HepG2 (cell line): ENCODE data around the gene ZCCHC3. TPM values are rescaled to one million over a fixed set of nuclear protein-coding genes. Genes with fewer than 3 reads are reported as not detected.

ENCODE experiments used
- ATAD3A ChIP-seq: sonication (generic); formaldehyde crosslinking; IDR thresholded peaks from 2 replicates; pipeline ENCODE4 v1.4.0; 2020; ENCODE audit warnings: missing genetic modification reagents
- BATF2 ChIP-seq: sonication (generic); formaldehyde crosslinking; IDR thresholded peaks from 2 replicates; pipeline ENCODE4 v1.8.0; 2022; ENCODE audit warnings: mild to moderate bottlenecking, missing genetic modification reagents, moderate library complexity
- CBX5 ChIP-seq: sonication (generic); formaldehyde crosslinking; IDR thresholded peaks from 2 replicates; pipeline ENCODE4 v1.4.0; 2020; ENCODE audit warnings: missing genetic modification reagents, borderline replicate concordance
- ERF ChIP-seq: IDR thresholded peaks from 2 replicates; pipeline ENCODE4 v1.6.1; 2018; ENCODE audit warnings: missing biosample characterization, missing genetic modification reagents
- HOXA5 ChIP-seq: sonication (generic); formaldehyde crosslinking; IDR thresholded peaks from 2 replicates; pipeline ENCODE4 v1.4.0; 2020; ENCODE audit warnings: missing genetic modification reagents
- IRX3 ChIP-seq: sonication (generic); formaldehyde crosslinking; IDR thresholded peaks from 2 replicates; pipeline ENCODE4 v1.8.1; 2023; ENCODE audit warnings: mild to moderate bottlenecking, low read depth, missing genetic modification reagents, borderline replicate concordance
- KLF9 ChIP-seq: IDR thresholded peaks from 2 replicates; pipeline ENCODE4 v1.6.1; 2016; ENCODE audit warnings: low read depth
- MAFF ChIP-seq: IDR thresholded peaks from 2 replicates; pipeline ENCODE4 v1.6.1; 2011; ENCODE audit warnings: low read depth, low read length, improper control_type of control experiment
- MED1 ChIP-seq: sonication (generic); formaldehyde crosslinking; IDR thresholded peaks from 2 replicates; pipeline ENCODE4 v1.4.0; 2020; ENCODE audit warnings: missing genetic modification reagents
- MXI1 ChIP-seq: IDR thresholded peaks from 3 replicates; pipeline ENCODE4 v1.6.1; 2012; ENCODE audit warnings: low read depth, low read length, inconsistent platforms, borderline replicate concordance
- NFE2L2 ChIP-seq: fragments of 150-350 bp; IDR thresholded peaks from 2 replicates; pipeline ENCODE4 v1.6.1; 2014; ENCODE audit warnings: low read length
- NFYB ChIP-seq: sonication (generic); formaldehyde crosslinking; IDR thresholded peaks from 2 replicates; pipeline ENCODE4 v1.4.0; 2020; ENCODE audit warnings: missing genetic modification reagents
- NPAS2 ChIP-seq: sonication (generic); formaldehyde crosslinking; IDR thresholded peaks from 2 replicates; pipeline ENCODE4 v1.8.0; 2022; ENCODE audit warnings: mild to moderate bottlenecking, missing genetic modification reagents, borderline replicate concordance
- PRPF4 ChIP-seq: fragments of 200-400 bp; formaldehyde crosslinking; IDR thresholded peaks from 2 replicates; pipeline ENCODE4 v1.6.1; 2016; ENCODE audit warnings: low read length, low read depth; ENCODE audit not compliant: poor library complexity, severe bottlenecking
- RBM22 ChIP-seq: fragments of 200-400 bp; formaldehyde crosslinking; optimal IDR thresholded peaks from 2 replicates; pipeline ENCODE3; 2017; ENCODE audit warnings: mild to moderate bottlenecking, low read length, moderate library complexity
- SMC3 ChIP-seq: IDR thresholded peaks from 2 replicates; pipeline ENCODE4 v1.6.1; 2011; ENCODE audit warnings: low read length, improper control_type of control experiment
- SNAI1 ChIP-seq: sonication (generic); formaldehyde crosslinking; IDR thresholded peaks from 2 replicates; pipeline ENCODE4 v1.5.0; 2020; ENCODE audit warnings: mild to moderate bottlenecking, missing genetic modification reagents, borderline replicate concordance
- SP4 ChIP-seq: sonication (generic); formaldehyde crosslinking; IDR thresholded peaks from 2 replicates; pipeline ENCODE4 v1.8.1; 2023; ENCODE audit warnings: mild to moderate bottlenecking, missing genetic modification reagents
- TAF1 ChIP-seq: sonication (generic); formaldehyde crosslinking; IDR thresholded peaks from 2 replicates; pipeline ENCODE4 v1.4.0; 2020; ENCODE audit warnings: missing genetic modification reagents
- ZBTB49 ChIP-seq: sonication (generic); formaldehyde crosslinking; IDR thresholded peaks from 2 replicates; pipeline ENCODE4 v1.4.0; 2020; ENCODE audit warnings: missing genetic modification reagents, borderline replicate concordance
- ZFY ChIP-seq: sonication (generic); formaldehyde crosslinking; IDR thresholded peaks from 2 replicates; pipeline ENCODE4 v1.4.0; 2020; ENCODE audit warnings: missing genetic modification reagents
- ZNF205 ChIP-seq: IDR thresholded peaks from 2 replicates; pipeline ENCODE4 v1.6.1; 2018; ENCODE audit warnings: missing biosample characterization, missing genetic modification reagents
- ZNF224 ChIP-seq: sonication (generic); formaldehyde crosslinking; IDR thresholded peaks from 2 replicates; pipeline ENCODE4 v1.5.0; 2020; ENCODE audit warnings: mild to moderate bottlenecking, missing genetic modification reagents
- ZNF33B ChIP-seq: sonication (generic); formaldehyde crosslinking; IDR thresholded peaks from 2 replicates; pipeline ENCODE4 v1.5.1; 2020; ENCODE audit warnings: mild to moderate bottlenecking, missing genetic modification reagents
- ZNF503 ChIP-seq: sonication (generic); formaldehyde crosslinking; IDR thresholded peaks from 2 replicates; pipeline ENCODE4 v1.4.0; 2020; ENCODE audit warnings: missing genetic modification reagents
- ZNF510 ChIP-seq: sonication (generic); formaldehyde crosslinking; IDR thresholded peaks from 2 replicates; pipeline ENCODE4 v1.4.0; 2020; ENCODE audit warnings: low read depth, mild to moderate bottlenecking, missing genetic modification reagents
- ZNF614 ChIP-seq: IDR thresholded peaks from 2 replicates; pipeline ENCODE4 v1.6.1; 2018; ENCODE audit warnings: missing biosample characterization, missing genetic modification reagents, inconsistent platforms, borderline replicate concordance
- ZNF616 ChIP-seq: sonication (generic); formaldehyde crosslinking; IDR thresholded peaks from 2 replicates; pipeline ENCODE4 v1.5.0; 2020; ENCODE audit warnings: low read depth, mild to moderate bottlenecking, missing genetic modification reagents
- polyA plus RNA-seq, 8 experiments: library from polyadenylated mRNA; depleted of rRNA in 3 of 8; stranded (reverse) in 7 of 8; unstranded in 1 of 8; fragments of >200 nt; fragmentation: Illumina TruSeq in 4 of 8; extraction: Trizol in 4 of 8; gene quantifications; 2 replicates each; pipeline versions ENCODE4 v1.2.1 to v1.2.3, GENCODE V29; 2011 to 2016; ENCODE audit warnings: low read depth in 4 of 8, missing spikeins in 1 of 8, mixed read lengths in 1 of 8; ENCODE audit not compliant: insufficient read depth in 1 of 8
- total RNA-seq, 5 experiments: library from RNA; depleted of rRNA; stranded (reverse); fragments of >200 nt; fragmentation: Illumina TruSeq; extraction: Trizol; gene quantifications; 2 replicates each; pipeline ENCODE4 v1.2.3, GENCODE V29; 2016; ENCODE audit warnings: low read depth in 1 of 5

ZCCHC3 gene
- total and polyA plus RNA-seq, 2 of the 13 experiments (the other 11 are each of a cell fraction or from before 2014, with no cell fraction given), result 46.6 to 63.0 TPM

DNA sequence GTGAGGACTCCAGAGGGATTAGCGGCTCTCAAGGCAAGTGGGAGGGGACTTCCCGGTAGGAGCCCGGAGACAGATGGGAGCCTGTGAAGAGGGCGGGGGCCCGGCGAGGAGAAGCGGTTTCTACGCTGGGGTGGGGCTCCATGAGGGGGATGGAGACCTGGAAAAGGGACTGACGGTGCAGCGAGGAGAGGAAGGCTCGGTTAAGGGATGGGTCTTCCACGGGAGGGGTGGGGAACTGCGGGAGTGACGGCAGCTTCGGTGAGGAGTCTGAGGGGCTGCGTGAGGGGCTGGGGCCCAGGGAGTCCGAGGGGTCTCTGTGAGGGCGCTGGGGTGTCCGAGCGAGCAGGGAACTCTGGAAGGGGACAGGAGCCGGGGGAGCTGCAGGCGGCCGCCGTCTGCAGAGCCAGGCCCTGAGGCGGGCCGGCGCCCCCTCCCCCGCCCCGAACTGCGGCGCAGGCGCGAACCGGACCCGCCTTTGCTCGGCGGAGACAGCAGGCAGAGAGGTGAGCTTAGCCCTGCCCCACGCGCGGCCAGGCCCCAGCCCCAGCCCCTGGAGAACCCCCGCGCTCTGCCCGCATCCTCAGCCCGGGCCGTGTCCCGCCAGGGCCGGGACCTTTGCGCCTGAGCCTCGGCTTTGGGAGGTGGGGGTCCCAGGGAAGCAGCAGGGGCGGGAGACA, 49.4 kb downstream of the ZCCHC3 start, which contains the start of gene NRSN2 (continued):
- TF ChIP-seq MXI1, result peak; percentile 51; the same call in 2 of the 3 replicates
- TF ChIP-seq SNAI1 (CRISPR knock-in tag), result peak; percentile 93
- peak; percentile 73 for TF ChIP-seq ZNF614
- peak; percentile 26; the same call in 1 of the 2 replicates for TF ChIP-seq HOXA5 (CRISPR knock-in tag)
- TF ChIP-seq CBX5 (CRISPR knock-in tag), result 0 out of 2 replicates have a peak, but pooled peaks have one; percentile 13
- TF ChIP-seq ZNF510 (CRISPR knock-in tag), result no peak; the same call in 1 of the 2 replicates
- no peak for TF ChIP-seq SMC3
- TF ChIP-seq ERF (CRISPR knock-in tag), result no peak
- no peak for TF ChIP-seq BATF2
- no peak; the same call in 1 of the 2 replicates for TF ChIP-seq ZNF205 (CRISPR knock-in tag)
- TF ChIP-seq TAF1 (CRISPR knock-in tag), result peak; percentile 62
- 0 out of 2 replicates have a peak, but pooled peaks have one; percentile 71 for TF ChIP-seq NPAS2 (CRISPR knock-in tag)
- TF ChIP-seq ZFY (CRISPR knock-in tag), result peak; percentile 89
- TF ChIP-seq MED1 (CRISPR knock-in tag), result peak; percentile 41
- no peak for TF ChIP-seq ATAD3A (CRISPR knock-in tag)
- no peak for TF ChIP-seq NFE2L2
- no peak for TF ChIP-seq ZNF33B (CRISPR knock-in tag)
- TF ChIP-seq SP4 (CRISPR knock-in tag), result no peak
- TF ChIP-seq ZNF503, result 0 out of 2 replicates have a peak, but pooled peaks have one; percentile 53
- TF ChIP-seq ZNF616, result 0 out of 2 replicates have a peak, but pooled peaks have one; percentile 84
- no peak for TF ChIP-seq KLF9 (CRISPR knock-in tag)
- TF ChIP-seq PRPF4, result no peak
- TF ChIP-seq IRX3 (CRISPR knock-in tag), result no peak
- TF ChIP-seq ZNF224 (CRISPR knock-in tag), result 0 out of 2 replicates have a peak, but pooled peaks have one; percentile 77
- TF ChIP-seq ZBTB49 (CRISPR knock-in tag), result peak; percentile 14; the same call in 1 of the 2 replicates
- TF ChIP-seq NFYB (CRISPR knock-in tag), result 0 out of 2 replicates have a peak, but pooled peaks have one; percentile 19
- no peak for TF ChIP-seq MAFF
- no peak for TF ChIP-seq RBM22
